PFSK-1 (cell line): ENCODE measurements around the gene GBE1.

Experiments
- POLR2AphosphoS5 ChIP-seq: IDR thresholded peaks from 2 replicates; pipeline ENCODE4 v1.6.1; 2012; ENCODE audit warnings: low read depth, mild to moderate bottlenecking, control low read depth, low read length, moderate library complexity
- REST ChIP-seq, 2 experiments: IDR thresholded peaks; 2 replicates each; pipeline versions ENCODE4 v1.6.1 to v1.8.0; 2011 to 2012; ENCODE audit warnings: low read depth in 2 of 2, low read length in 2 of 2, control low read depth in 1 of 2, inconsistent platforms in 1 of 2, mild to moderate bottlenecking in 1 of 2, moderate library complexity in 1 of 2; ENCODE audit not compliant: insufficient read depth in 1 of 2
- SIN3A ChIP-seq: IDR thresholded peaks from 2 replicates; pipeline ENCODE4 v1.6.1; 2012; ENCODE audit warnings: mild to moderate bottlenecking, low read length, moderate library complexity, borderline replicate concordance; ENCODE audit not compliant: insufficient read depth
- TAF1 ChIP-seq: IDR thresholded peaks from 2 replicates; pipeline ENCODE4 v1.6.1; 2012; ENCODE audit warnings: low read length, control low read depth, borderline replicate concordance; ENCODE audit not compliant: insufficient read depth

GRCh38 chr3:81459733-81460132 lies 301.7 kb downstream of the GBE1 start:
- no peak for TF ChIP-seq POLR2AphosphoS5
- no peak for TF ChIP-seq TAF1
- TF ChIP-seq SIN3A = no peak
- TF ChIP-seq REST (IDR thresholded peaks at IDR 0.05; ENCODE audit: insufficient read depth in 1 of 2, low read depth in 2 of 2, low read length in 2 of 2) = no peak
